Ishikawa (cell line): ENCODE results near the gene CDPF1.

Source experiments
- CEBPB ChIP-seq: IDR thresholded peaks from 2 replicates; pipeline ENCODE4 v1.6.1; 2012
- MAX ChIP-seq: IDR thresholded peaks from 2 replicates; pipeline ENCODE4 v1.6.1; 2012
- RAD21 ChIP-seq: IDR thresholded peaks from 2 replicates; pipeline ENCODE4 v1.6.1; 2012; ENCODE audit warnings: low read depth
- TAF1 ChIP-seq: IDR thresholded peaks from 2 replicates; pipeline ENCODE4 v1.6.1; 2012; ENCODE audit warnings: low read depth, mild to moderate bottlenecking
- USF1 ChIP-seq: IDR thresholded peaks from 2 replicates; pipeline ENCODE4 v1.6.1; 2012
- YY1 ChIP-seq: IDR thresholded peaks from 2 replicates; pipeline ENCODE4 v1.6.1; 2012; ENCODE audit warnings: low read depth
- TF ChIP-seq, protein P1 (sequence below): IDR thresholded peaks from 2 replicates; pipeline ENCODE4 v1.6.1; 2012; ENCODE audit warnings: low read depth, mild to moderate bottlenecking

- TF ChIP-seq CEBPB (no peak), RAD21 (no peak), MAX (no peak), YY1 (no peak), USF1 (no peak), TAF1 (no peak)
- TF ChIP-seq, protein P1, sequence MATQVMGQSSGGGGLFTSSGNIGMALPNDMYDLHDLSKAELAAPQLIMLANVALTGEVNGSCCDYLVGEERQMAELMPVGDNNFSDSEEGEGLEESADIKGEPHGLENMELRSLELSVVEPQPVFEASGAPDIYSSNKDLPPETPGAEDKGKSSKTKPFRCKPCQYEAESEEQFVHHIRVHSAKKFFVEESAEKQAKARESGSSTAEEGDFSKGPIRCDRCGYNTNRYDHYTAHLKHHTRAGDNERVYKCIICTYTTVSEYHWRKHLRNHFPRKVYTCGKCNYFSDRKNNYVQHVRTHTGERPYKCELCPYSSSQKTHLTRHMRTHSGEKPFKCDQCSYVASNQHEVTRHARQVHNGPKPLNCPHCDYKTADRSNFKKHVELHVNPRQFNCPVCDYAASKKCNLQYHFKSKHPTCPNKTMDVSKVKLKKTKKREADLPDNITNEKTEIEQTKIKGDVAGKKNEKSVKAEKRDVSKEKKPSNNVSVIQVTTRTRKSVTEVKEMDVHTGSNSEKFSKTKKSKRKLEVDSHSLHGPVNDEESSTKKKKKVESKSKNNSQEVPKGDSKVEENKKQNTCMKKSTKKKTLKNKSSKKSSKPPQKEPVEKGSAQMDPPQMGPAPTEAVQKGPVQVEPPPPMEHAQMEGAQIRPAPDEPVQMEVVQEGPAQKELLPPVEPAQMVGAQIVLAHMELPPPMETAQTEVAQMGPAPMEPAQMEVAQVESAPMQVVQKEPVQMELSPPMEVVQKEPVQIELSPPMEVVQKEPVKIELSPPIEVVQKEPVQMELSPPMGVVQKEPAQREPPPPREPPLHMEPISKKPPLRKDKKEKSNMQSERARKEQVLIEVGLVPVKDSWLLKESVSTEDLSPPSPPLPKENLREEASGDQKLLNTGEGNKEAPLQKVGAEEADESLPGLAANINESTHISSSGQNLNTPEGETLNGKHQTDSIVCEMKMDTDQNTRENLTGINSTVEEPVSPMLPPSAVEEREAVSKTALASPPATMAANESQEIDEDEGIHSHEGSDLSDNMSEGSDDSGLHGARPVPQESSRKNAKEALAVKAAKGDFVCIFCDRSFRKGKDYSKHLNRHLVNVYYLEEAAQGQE = no peak
Observed at GRCh38 chr22:46230262-46230901, 19.7 kb downstream of the CDPF1 start.
